HTERT RPE-1 (cell line): ENCODE results near the gene SEMA3C.

Source experiments
- in situ Hi-C: fragments of 300-500 bp; cut with MboI; formaldehyde crosslinking; loops from 4 replicates; pipeline ENCODE4 v1.14.3; 2020; ENCODE audit warnings: low sequenced_read_pairs

Gene SEMA3C

GRCh38 chr7:80785276-80785675, 133.6 kb downstream of the SEMA3C start:
- in situ Hi-C loops = no loop called here

GRCh38 chr7:80783678-80784327, 135.0 kb downstream of the SEMA3C start:
- in situ Hi-C loops = no loop called here

DNA sequence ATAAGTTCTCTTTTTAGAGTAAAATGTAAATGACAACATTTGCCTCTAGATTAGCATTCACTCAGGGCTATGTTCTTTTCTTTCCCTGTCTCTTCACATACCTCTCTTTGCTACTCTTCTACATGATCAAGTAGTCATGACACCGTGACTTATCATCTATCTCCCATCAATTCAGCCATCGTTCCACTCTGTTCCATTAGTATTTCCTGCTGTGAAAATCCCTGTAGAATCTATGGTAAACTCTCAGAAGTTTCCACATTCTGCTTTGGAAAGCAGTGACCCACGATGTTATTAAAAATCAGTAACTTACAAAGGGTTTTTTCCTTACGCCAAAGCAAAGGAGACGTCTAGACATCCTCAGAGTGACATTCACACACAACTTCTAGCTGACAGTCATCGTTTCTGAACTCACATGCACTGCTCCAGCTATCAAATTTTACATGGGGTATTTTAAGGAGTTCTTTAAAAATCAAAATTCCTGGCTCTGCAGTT, 135.6 kb downstream of the SEMA3C start:
- in situ Hi-C loops = no loop called here

GRCh38 chr7:80781561-80781979, 137.3 kb downstream of the SEMA3C start:
- in situ Hi-C loops = no loop called here

GRCh38 chr7:80781146-80781545, 137.7 kb downstream of the SEMA3C start:
- in situ Hi-C loops = no loop called here

GRCh38 chr7:80779456-80779855, 139.4 kb downstream of the SEMA3C start:
- in situ Hi-C loops = no loop called here

GRCh38 chr7:80775897-80776296, 143.0 kb downstream of the SEMA3C start:
- in situ Hi-C loops = no loop called here

- in situ Hi-C loops = no loop called here
These were observed 143.4 kb downstream of the SEMA3C start for GRCh38 chr7:80775482-80775881.

GRCh38 chr7:80774843-80775242, 144.0 kb downstream of the SEMA3C start:
- in situ Hi-C loops = no loop called here

GRCh38 chr7:80773787-80774508, 144.9 kb downstream of the SEMA3C start:
- in situ Hi-C loops = no loop called here

DNA sequence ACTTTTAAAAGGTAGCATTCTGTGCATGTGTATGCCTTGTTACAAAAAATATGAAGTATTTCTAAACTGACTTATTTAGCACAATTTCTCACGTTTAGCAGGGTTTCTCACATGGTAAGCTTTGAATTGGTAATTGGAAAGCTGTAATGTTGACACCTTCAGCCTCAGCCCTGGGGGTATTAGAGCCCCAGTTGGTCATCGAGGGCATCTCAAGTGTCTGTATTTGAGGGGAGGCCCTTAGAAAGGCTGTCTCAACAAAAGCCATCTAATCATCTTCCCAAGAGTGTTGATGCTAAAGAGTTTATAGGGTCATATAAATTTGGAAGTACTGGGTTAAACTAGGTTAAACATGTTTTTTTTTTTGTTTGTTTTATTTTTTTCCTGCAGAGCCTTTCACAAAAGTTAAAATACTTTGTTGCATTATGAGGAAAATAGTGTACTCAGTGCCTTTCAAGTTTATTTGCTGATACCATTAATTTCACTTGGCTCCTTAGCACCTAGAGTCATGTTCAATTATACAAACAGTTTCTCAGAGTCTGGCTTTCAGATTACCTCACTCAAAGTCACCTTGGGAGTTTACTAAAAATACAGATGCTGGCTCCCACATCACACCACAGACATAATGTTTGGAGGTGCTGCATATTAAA, 146.4 kb downstream of the SEMA3C start:
- in situ Hi-C loops = no loop called here

DNA sequence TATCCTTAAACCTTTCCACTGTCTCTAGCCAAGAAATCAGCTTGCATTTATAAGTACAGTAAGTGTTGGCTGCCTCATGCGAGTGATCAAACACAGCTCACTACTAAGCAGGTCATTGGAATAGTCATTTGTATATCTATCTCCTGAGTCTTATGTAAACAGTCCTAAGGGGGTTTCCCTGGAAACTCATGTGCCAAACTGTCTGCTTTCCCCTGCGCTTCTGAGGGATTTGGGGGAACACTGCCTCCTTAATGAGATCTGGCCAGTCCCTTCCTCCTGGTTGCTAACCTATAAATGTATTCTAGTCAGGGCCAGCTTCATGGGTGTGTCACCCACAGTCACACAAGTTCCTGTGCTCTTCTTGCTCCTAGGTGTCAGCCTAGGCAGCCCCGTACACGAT, 147.3 kb downstream of the SEMA3C start:
- in situ Hi-C loops = no loop called here

- in situ Hi-C loops = no loop called here
These were observed 148.2 kb downstream of the SEMA3C start for GRCh38 chr7:80770675-80771081.

GRCh38 chr7:80770061-80770460, 148.8 kb downstream of the SEMA3C start:
- in situ Hi-C loops = no loop called here

- in situ Hi-C loops = no loop called here
These were observed 150.1 kb downstream of the SEMA3C start for GRCh38 chr7:80768756-80769155.

DNA sequence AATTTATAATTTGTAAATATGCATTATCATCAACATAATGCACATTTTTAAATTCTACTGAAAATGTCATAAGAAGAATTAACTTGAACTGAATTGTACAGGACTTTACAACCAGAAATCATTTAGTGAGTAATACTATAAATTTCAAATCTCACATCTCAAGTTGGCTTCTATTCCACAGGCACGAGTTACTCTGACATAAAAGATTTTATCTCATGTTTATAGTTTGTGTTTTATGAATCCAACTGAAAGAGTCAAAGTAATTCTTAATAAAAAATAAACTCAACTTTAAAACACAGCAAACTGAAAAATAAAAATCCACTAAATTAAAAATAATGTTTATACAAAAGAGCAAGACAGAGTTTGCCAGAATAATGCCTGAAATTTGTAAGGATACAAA, 151.2 kb downstream of the SEMA3C start:
- in situ Hi-C loops = no loop called here

- in situ Hi-C loops = no loop called here
These were observed 152.1 kb downstream of the SEMA3C start for GRCh38 chr7:80766724-80767123.

DNA sequence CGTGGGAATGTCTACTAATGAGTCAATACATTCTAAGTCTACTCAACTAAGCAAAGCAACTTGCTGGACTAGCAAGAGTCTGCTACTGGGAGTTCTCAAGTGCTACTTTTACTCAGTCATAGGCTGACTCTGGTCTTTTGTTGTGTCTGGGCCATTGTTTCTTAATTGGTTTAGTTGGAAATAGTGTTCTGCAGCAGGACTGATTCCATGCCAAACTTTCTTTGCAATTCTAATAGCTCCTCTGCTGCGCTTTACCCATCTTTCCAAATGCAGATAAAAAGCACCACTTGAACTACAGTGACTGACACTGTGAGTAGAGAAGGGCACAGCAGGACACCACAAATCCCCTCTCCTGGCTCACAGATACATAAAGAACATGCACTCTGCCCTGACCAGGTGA, 154.7 kb downstream of the SEMA3C start:
- in situ Hi-C loops = no loop called here

- in situ Hi-C loops = no loop called here
These were observed 155.1 kb downstream of the SEMA3C start for GRCh38 chr7:80763704-80764103.

GRCh38 chr7:80763289-80763688, 155.6 kb downstream of the SEMA3C start:
- in situ Hi-C loops = no loop called here

GRCh38 chr7:80760292-80760691, 158.6 kb downstream of the SEMA3C start:
- in situ Hi-C loops = no loop called here
